Measurements from ENCODE around the gene WDR5B.
"Not testable (repeated sequence)": the region's sequence is repeated elsewhere in the genome, so short reads cannot be mapped to it uniquely, and the experiment has no call there.

The WDR5B gene

GRCh38 chr3:122415762-122416654, at the start of gene WDR5B:
WDR5B (minus strand) TSS chr3:122416062; CDS start chr3:122415528, 534 bp downstream.
- DNase-seq (ENCODE audit: extremely low read depth in 1 of 2, low read depth in 1 of 2), result peak; percentile 96 to 97

- DNase-seq (ENCODE audit: extremely low read depth in 1 of 2, low read depth in 1 of 2), result no peak
These were observed 48.8 kb upstream of the WDR5B start for GRCh38 chr3:122464659-122465058.

GRCh38 chr3:122462406-122462805, 46.5 kb upstream of the WDR5B start:
- DNase-seq (ENCODE audit: extremely low read depth in 1 of 2, low read depth in 1 of 2), result no peak

- no peak for DNase-seq (ENCODE audit: extremely low read depth in 1 of 2, low read depth in 1 of 2)
These were observed 45.9 kb upstream of the WDR5B start for GRCh38 chr3:122461806-122462205.

GRCh38 chr3:122458992-122459391, 43.1 kb upstream of the WDR5B start:
- DNase-seq (ENCODE audit: extremely low read depth in 1 of 2, low read depth in 1 of 2), result no peak

- DNase-seq (ENCODE audit: extremely low read depth in 1 of 2, low read depth in 1 of 2), result no peak
These were observed 41.8 kb upstream of the WDR5B start for GRCh38 chr3:122457706-122458105.

- DNase-seq (ENCODE audit: extremely low read depth in 1 of 2, low read depth in 1 of 2), result no peak
These were observed 40.2 kb upstream of the WDR5B start for GRCh38 chr3:122456074-122456473.

- no peak for DNase-seq (ENCODE audit: extremely low read depth in 1 of 2, low read depth in 1 of 2)
These were observed 35.5 kb upstream of the WDR5B start for GRCh38 chr3:122451371-122451770.

- not testable (repeated sequence) for DNase-seq (ENCODE audit: extremely low read depth in 1 of 2, low read depth in 1 of 2)
These were observed 32.4 kb upstream of the WDR5B start for GRCh38 chr3:122448218-122448617.

GRCh38 chr3:122444491-122444887, 28.6 kb upstream of the WDR5B start:
- DNase-seq (ENCODE audit: extremely low read depth in 1 of 2, low read depth in 1 of 2), result not testable (repeated sequence)

- DNase-seq (ENCODE audit: extremely low read depth in 1 of 2, low read depth in 1 of 2), result not testable (repeated sequence)
These were observed 28.1 kb upstream of the WDR5B start for GRCh38 chr3:122443762-122444490.

- no peak for DNase-seq (ENCODE audit: extremely low read depth in 1 of 2, low read depth in 1 of 2)
These were observed 27.2 kb upstream of the WDR5B start for GRCh38 chr3:122443090-122443489.

GRCh38 chr3:122435950-122436349, 20.1 kb upstream of the WDR5B start:
- no peak for DNase-seq (ENCODE audit: extremely low read depth in 1 of 2, low read depth in 1 of 2)

GRCh38 chr3:122430371-122430770, 14.5 kb upstream of the WDR5B start:
- no peak for DNase-seq (ENCODE audit: extremely low read depth in 1 of 2, low read depth in 1 of 2)

- DNase-seq (ENCODE audit: extremely low read depth in 1 of 2, low read depth in 1 of 2), result no peak
These were observed 12.1 kb upstream of the WDR5B start for GRCh38 chr3:122427857-122428471.

GRCh38 chr3:122421836-122422235, 6.0 kb upstream of the WDR5B start:
- DNase-seq (ENCODE audit: extremely low read depth in 1 of 2, low read depth in 1 of 2), result no peak

- DNase-seq (ENCODE audit: extremely low read depth in 1 of 2, low read depth in 1 of 2), result no peak
These were observed 5.2 kb upstream of the WDR5B start for GRCh38 chr3:122421101-122421500.

GRCh38 chr3:122416966-122417365, 1.1 kb upstream of the WDR5B start:
- DNase-seq (ENCODE audit: extremely low read depth in 1 of 2, low read depth in 1 of 2), result no peak

- no peak for DNase-seq (ENCODE audit: extremely low read depth in 1 of 2, low read depth in 1 of 2)
These were observed 638 bp downstream of the WDR5B start for GRCh38 chr3:122415104-122415744.

- DNase-seq (ENCODE audit: extremely low read depth in 1 of 2, low read depth in 1 of 2), result no peak
These were observed 1.5 kb downstream of the WDR5B start for GRCh38 chr3:122414391-122414790.

GRCh38 chr3:122410639-122411038, 5.2 kb downstream of the WDR5B start:
- DNase-seq (ENCODE audit: extremely low read depth in 1 of 2, low read depth in 1 of 2), result no peak

All from stimulated activated CD8-positive, alpha-beta memory T cell treated with anti-CD3 and anti-CD28 coated beads, Interleukin-7, amount 100 ng/mL, for 48 hours (primary cell).